Medulla oblongata (tissue), 1 donor: ENCODE measurements around the gene VEGFD.
A peak's percentile ranks its signal among the peaks of the same experiment; 100 is the strongest.

Source experiments
- DNase-seq: peaks from one replicate; pipeline ENCODE4 v3.0.0-alpha.2; 2015; ENCODE audit errors: extremely low spot score

VEGFD gene

GRCh38 chrX:15384304-15384703 lies at the start of gene VEGFD:
Gene VEGFD (minus strand): TSS chrX:15384413. CDS start chrX:15383946, 467 bp downstream.
- DNase-seq = no peak

- DNase-seq = no peak
Observed at GRCh38 chrX:15430584-15430983, 46.4 kb upstream of the VEGFD start.

GRCh38 chrX:15430076-15430475 lies 45.9 kb upstream of the VEGFD start:
- DNase-seq = no peak

- DNase-seq = no peak
Observed at GRCh38 chrX:15425024-15425423, 40.8 kb upstream of the VEGFD start.

GRCh38 chrX:15418707-15419181 lies 34.5 kb upstream of the VEGFD start:
- DNase-seq = no peak

- DNase-seq = no peak
Observed at GRCh38 chrX:15418041-15418706, 34.0 kb upstream of the VEGFD start.

- no peak for DNase-seq
Observed at GRCh38 chrX:15416133-15416993, 32.1 kb upstream of the VEGFD start.

- no peak for DNase-seq
Observed at GRCh38 chrX:15413101-15413500, 28.9 kb upstream of the VEGFD start.

GRCh38 chrX:15410947-15411346 lies 26.7 kb upstream of the VEGFD start:
- DNase-seq = no peak

GRCh38 chrX:15410430-15410829 lies 26.2 kb upstream of the VEGFD start:
- no peak for DNase-seq

- DNase-seq = no peak
Observed at GRCh38 chrX:15405846-15406245, 21.6 kb upstream of the VEGFD start.

GRCh38 chrX:15404401-15405096 lies 20.3 kb upstream of the VEGFD start:
- DNase-seq = peak; percentile 7

GRCh38 chrX:15401378-15401777 lies 17.2 kb upstream of the VEGFD start:
- no peak for DNase-seq

- no peak for DNase-seq
Observed at GRCh38 chrX:15399962-15400391, 15.8 kb upstream of the VEGFD start.

- DNase-seq = no peak
Observed at GRCh38 chrX:15398874-15399273, 14.7 kb upstream of the VEGFD start.

- no peak for DNase-seq
Observed at GRCh38 chrX:15395789-15396188, 11.6 kb upstream of the VEGFD start.

- no peak for DNase-seq
Observed at GRCh38 chrX:15391850-15392249, 7.6 kb upstream of the VEGFD start.

GRCh38 chrX:15382813-15383212 lies 1.4 kb downstream of the VEGFD start:
- DNase-seq = no peak

- DNase-seq = no peak
Observed at GRCh38 chrX:15376956-15377355, 7.3 kb downstream of the VEGFD start.

- no peak for DNase-seq
Observed at GRCh38 chrX:15373976-15374375, 10.2 kb downstream of the VEGFD start.

GRCh38 chrX:15366506-15367352 lies 17.5 kb downstream of the VEGFD start:
- peak; percentile 7 for DNase-seq
